PFSK-1 (cell line): ENCODE measurements around the gene IL4R.

Experiments used
- FOXP2 ChIP-seq: optimal IDR thresholded peaks from 2 replicates; pipeline ENCODE3; 2011; ENCODE audit warnings: borderline replicate concordance, control low read depth, inconsistent platforms; ENCODE audit not compliant: insufficient read depth; ENCODE audit errors: extremely low read length, extremely low read depth
- POLR2AphosphoS5 ChIP-seq: IDR thresholded peaks from 2 replicates; pipeline ENCODE4 v1.6.1; 2012; ENCODE audit warnings: low read depth, mild to moderate bottlenecking, control low read depth, low read length, moderate library complexity
- REST ChIP-seq, 2 experiments: IDR thresholded peaks; 2 replicates each; pipeline versions ENCODE4 v1.6.1 to v1.8.0; 2011 to 2012; ENCODE audit warnings: low read depth in 2 of 2, low read length in 2 of 2, control low read depth in 1 of 2, inconsistent platforms in 1 of 2, mild to moderate bottlenecking in 1 of 2, moderate library complexity in 1 of 2; ENCODE audit not compliant: insufficient read depth in 1 of 2
- SIN3A ChIP-seq: IDR thresholded peaks from 2 replicates; pipeline ENCODE4 v1.6.1; 2012; ENCODE audit warnings: mild to moderate bottlenecking, low read length, moderate library complexity, borderline replicate concordance; ENCODE audit not compliant: insufficient read depth
- TAF1 ChIP-seq: IDR thresholded peaks from 2 replicates; pipeline ENCODE4 v1.6.1; 2012; ENCODE audit warnings: low read length, control low read depth, borderline replicate concordance; ENCODE audit not compliant: insufficient read depth

DNA sequence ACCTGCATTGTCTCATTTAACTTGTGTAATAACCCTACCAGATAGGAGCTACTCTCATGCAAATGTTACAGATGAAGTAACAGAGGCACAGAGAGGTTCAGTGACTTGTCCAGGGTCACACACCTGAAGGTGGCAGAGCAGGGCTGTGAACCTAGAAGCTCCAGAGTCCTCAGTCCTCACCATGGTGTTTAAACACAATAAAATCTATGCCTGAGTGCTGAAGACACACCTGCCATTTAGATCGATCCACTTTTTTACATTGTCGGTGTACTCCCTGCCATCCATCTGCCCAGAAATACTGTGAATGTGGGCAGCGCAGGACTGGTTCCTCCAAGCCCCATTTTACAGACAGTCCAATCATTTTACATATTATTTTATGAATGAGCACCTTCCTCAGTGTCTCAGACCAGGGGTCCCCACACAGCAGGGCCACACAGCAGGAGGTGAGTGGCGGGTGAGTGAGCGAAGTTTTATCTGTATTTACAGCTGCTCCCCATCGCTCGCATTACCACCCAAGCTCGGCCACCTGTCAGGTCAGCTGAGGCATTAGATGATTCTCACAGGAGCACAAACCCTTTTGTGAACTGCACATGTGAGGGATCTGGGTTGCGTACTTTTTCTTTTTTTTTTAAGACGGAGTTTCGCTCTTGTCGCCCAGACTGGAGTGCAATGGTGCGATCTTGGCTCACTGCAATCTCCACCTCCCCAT is 5.6 kb downstream of the IL4R start:
- TF ChIP-seq REST (IDR thresholded peaks at IDR 0.05; ENCODE audit: insufficient read depth in 1 of 2, low read depth in 2 of 2, low read length in 2 of 2) (no peak), POLR2AphosphoS5 (no peak), TAF1 (no peak), SIN3A (no peak), FOXP2 (no peak)
